Measurements from ENCODE around the gene ABHD12.

DNA sequence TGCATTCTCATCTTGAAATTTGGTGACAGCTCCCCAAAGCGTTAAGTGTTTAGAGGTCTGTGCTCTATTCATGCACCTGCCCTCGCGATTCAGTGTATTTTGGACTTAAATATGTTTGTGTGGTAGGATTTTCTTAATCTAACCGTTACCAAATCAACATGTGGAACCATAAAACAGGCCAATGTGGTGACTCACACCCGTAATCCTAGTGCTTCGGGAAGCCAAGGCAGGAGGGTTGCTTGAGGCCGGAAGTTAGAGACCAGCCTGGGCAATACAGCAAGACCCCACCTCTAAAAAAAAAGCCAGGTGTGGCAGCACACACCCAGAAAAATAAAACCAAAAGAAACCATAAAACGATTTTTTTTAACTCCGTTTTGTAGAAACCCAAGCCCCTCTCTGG is 111.2 kb downstream of the ABHD12 start:
- TF ChIP-seq, protein P1, sequence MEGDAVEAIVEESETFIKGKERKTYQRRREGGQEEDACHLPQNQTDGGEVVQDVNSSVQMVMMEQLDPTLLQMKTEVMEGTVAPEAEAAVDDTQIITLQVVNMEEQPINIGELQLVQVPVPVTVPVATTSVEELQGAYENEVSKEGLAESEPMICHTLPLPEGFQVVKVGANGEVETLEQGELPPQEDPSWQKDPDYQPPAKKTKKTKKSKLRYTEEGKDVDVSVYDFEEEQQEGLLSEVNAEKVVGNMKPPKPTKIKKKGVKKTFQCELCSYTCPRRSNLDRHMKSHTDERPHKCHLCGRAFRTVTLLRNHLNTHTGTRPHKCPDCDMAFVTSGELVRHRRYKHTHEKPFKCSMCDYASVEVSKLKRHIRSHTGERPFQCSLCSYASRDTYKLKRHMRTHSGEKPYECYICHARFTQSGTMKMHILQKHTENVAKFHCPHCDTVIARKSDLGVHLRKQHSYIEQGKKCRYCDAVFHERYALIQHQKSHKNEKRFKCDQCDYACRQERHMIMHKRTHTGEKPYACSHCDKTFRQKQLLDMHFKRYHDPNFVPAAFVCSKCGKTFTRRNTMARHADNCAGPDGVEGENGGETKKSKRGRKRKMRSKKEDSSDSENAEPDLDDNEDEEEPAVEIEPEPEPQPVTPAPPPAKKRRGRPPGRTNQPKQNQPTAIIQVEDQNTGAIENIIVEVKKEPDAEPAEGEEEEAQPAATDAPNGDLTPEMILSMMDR (conservative IDR thresholded peaks at IDR 0.05; ENCODE audit: low read depth, low read length), result no peak
- no peak for TF ChIP-seq EZH2 (IDR thresholded peaks at IDR 0.05; ENCODE audit: borderline replicate concordance, low read depth, low read length, poor library complexity, severe bottlenecking)

Measured in A673 (cell line).